ENCODE results near the gene ISYNA1.

Gene ISYNA1

GRCh38 chr19:18445262-18445948 is 7.5 kb upstream of the ISYNA1 start:
- in situ Hi-C loops (cut with HindIII; ENCODE audit: low sequenced_read_pairs): no loop called here
- DNase-seq (ENCODE audit: low read depth, low spot score): no peak
- no peak overlapping the region for H3K4me3 ChIP-seq (ENCODE audit: low read depth, low read length)
- TF ChIP-seq CTCF (IDR thresholded peaks at IDR 0.05; ENCODE audit: low read depth, low read length): no peak

DNA sequence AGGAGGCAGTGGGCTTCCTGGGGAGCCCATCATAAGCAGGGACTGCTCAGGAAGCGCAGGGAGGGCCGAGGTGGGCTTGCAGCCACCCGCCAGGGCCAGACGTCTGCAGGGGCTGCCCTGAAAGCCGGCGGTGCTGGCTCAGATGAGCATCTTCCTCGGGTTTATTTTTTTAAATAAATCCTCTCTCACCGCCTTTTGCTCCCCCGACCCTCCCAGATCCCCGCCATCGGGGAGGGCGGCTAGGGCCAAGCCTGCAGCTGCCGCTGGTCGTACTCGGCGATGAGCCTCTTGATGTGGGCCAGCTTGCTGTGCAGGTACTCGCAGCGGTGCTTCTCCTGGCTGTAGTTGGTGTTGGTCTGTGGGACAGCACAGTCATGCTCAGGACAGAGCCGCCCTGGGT is 6.6 kb upstream of the ISYNA1 start:
- in situ Hi-C loops (cut with HindIII; ENCODE audit: low sequenced_read_pairs): no loop called here
- no peak overlapping the region for H3K4me3 ChIP-seq (ENCODE audit: low read depth, low read length)
- no peak for TF ChIP-seq CTCF (IDR thresholded peaks at IDR 0.05; ENCODE audit: low read depth, low read length)
- DNase-seq (ENCODE audit: low read depth, low spot score): no peak

DNA sequence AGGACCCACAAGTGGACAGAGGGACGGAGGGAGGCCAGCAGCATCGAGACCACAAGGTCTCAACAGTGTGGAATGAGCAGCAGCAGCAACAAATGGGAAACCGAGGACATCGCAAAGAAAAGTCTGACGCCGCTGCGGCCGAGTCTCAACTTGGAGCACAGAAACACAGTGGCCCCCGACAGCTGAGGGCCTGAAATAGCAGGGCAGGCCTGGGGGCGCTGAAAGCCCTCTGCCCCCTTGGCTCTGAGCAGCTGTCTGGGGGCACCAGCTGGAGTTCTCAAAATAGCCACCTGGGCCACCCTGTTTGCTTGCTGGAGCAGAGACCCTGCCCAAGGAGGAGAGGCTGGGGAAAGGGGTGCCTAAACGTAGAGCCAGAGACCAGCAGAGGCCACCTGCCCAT is 5.9 kb upstream of the ISYNA1 start:
- in situ Hi-C loops (cut with HindIII; ENCODE audit: low sequenced_read_pairs): no loop called here
- TF ChIP-seq CTCF (IDR thresholded peaks at IDR 0.05; ENCODE audit: low read depth, low read length): no peak
- no peak for DNase-seq (ENCODE audit: low read depth, low spot score)
- no peak overlapping the region for H3K4me3 ChIP-seq (ENCODE audit: low read depth, low read length)

- DNase-seq (ENCODE audit: low read depth, low spot score): no peak
- H3K4me3 ChIP-seq (ENCODE audit: low read depth, low read length): no peak overlapping the region
- no peak for TF ChIP-seq CTCF (IDR thresholded peaks at IDR 0.05; ENCODE audit: low read depth, low read length)
- in situ Hi-C loops (cut with HindIII; ENCODE audit: low sequenced_read_pairs): no loop called here
These were observed 5.5 kb upstream of the ISYNA1 start for GRCh38 chr19:18443406-18443805.

DNA sequence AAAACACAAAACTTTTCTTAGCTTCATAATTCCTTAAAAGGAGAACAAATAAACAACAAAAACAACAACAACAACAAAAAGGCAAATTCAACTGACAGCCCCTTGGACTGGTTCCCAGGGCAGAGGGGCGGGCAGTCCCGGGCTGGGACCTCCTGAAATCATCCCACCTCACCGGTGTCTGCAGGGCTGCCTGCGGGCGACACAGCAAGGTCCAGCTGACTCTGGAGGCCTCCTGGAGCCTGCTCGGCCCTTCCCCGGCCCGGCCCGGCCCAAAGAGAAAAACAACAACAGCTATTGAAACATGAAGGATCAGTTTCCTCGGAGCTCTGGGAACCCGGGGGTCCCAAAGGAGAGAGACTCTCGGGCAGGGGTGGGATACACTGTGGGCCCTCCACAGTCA is 5.0 kb upstream of the ISYNA1 start:
- in situ Hi-C loops (cut with HindIII; ENCODE audit: low sequenced_read_pairs): no loop called here
- DNase-seq (ENCODE audit: low read depth, low spot score): no peak
- H3K4me3 ChIP-seq (ENCODE audit: low read depth, low read length): no peak overlapping the region
- TF ChIP-seq CTCF (IDR thresholded peaks at IDR 0.05; ENCODE audit: low read depth, low read length): no peak

DNA sequence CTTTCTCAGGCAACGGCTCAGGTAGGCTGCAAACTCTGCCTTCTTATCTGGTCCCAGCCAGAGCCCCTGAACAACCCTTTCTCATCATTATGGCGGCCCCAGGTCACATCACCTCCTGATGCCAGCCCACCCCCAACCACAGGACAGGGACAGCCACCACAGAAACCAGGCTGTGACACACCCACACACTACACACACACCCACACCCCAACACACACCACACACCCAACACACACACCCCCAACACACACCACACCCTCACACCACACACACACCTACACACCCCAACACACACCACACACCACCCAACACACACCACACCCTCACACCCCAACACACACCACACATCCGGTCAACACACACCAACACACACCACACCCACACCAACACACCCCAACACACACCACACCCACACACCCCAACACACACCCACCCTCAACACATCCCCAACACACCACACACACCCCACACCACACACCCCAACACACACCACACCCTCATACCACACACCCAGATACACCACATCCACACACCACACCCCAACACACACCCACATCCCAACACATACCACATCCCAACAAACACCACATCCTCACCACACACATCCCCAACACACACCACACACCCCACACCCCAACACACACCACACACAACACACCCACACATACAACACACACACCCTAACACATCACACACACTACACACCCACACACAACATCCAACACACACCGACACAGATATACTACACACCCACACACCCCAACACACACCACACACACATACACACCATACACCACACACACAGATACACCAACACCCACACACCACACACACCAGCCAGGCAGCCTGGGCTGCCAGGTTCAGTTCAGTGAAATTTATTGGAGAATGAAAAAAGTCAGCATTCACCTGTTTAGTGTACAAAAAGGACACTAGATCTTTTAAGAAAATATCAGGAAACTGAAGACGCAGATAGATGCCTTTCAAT is 4.2 kb upstream of the ISYNA1 start:
- no peak overlapping the region for H3K4me3 ChIP-seq (ENCODE audit: low read depth, low read length)
- in situ Hi-C loops (cut with HindIII; ENCODE audit: low sequenced_read_pairs): no loop called here
- TF ChIP-seq CTCF (IDR thresholded peaks at IDR 0.05; ENCODE audit: low read depth, low read length): no peak
- no peak for DNase-seq (ENCODE audit: low read depth, low spot score)

All from astrocyte of the spinal cord (primary cell).